Body of pancreas (tissue), 4 donors: ENCODE results near the gene ANXA4.

Experiments
- CTCF ChIP-seq, 7 experiments: fragments of 450-650 bp in 4 of 7; fragments of 200-600 bp in 3 of 7; sonication (generic) in 3 of 7; IDR thresholded peaks; one replicate each; pipeline ENCODE4 v1.5.1; 2016 to 2019; ENCODE audit warnings: antibody characterized with exemption in 7 of 7
- POLR2A ChIP-seq, 3 donors: fragments of 450-650 bp; IDR thresholded peaks; one replicate each; pipeline ENCODE4 v1.6.1; 2016; ENCODE audit warnings: antibody characterized with exemption in 3 of 3, mild to moderate bottlenecking in 2 of 3

GRCh38 chr2:69694894-69695849 is 46.8 kb upstream of the ANXA4 start:
- TF ChIP-seq CTCF (IDR thresholded peaks at IDR 0.05), result no peak
- TF ChIP-seq POLR2A (IDR thresholded peaks at IDR 0.05), result no peak
